ENCODE data around the gene PPP4R3B.
"Not testable (repeated sequence)": the region's sequence is repeated elsewhere in the genome, so short reads cannot be mapped to it uniquely, and the experiment has no call there.

PPP4R3B gene

GRCh38 chr2:55617175-55618024 lies at the start of gene PPP4R3B:
TSS of gene PPP4R3B (minus strand) at chr2:55617622. CDS start at chr2:55617285, 337 bp downstream.
- peak; percentile 98 for DNase-seq

GRCh38 chr2:55653255-55653654 lies 35.8 kb upstream of the PPP4R3B start:
- no peak for DNase-seq

- DNase-seq = no peak
Observed at GRCh38 chr2:55649211-55649610, 31.8 kb upstream of the PPP4R3B start.

GRCh38 chr2:55636831-55637230 lies 19.4 kb upstream of the PPP4R3B start:
- DNase-seq = no peak

GRCh38 chr2:55628931-55629330 lies 11.5 kb upstream of the PPP4R3B start:
- no peak for DNase-seq

GRCh38 chr2:55627915-55628314 lies 10.5 kb upstream of the PPP4R3B start:
- no peak for DNase-seq

GRCh38 chr2:55621802-55622201 lies 4.4 kb upstream of the PPP4R3B start:
- no peak for DNase-seq

- DNase-seq = no peak
Observed at GRCh38 chr2:55620123-55620779, 2.8 kb upstream of the PPP4R3B start.

GRCh38 chr2:55618275-55619055 lies 1.0 kb upstream of the PPP4R3B start:
- DNase-seq = peak; percentile 58

GRCh38 chr2:55618025-55618274 lies 528 bp upstream of the PPP4R3B start:
- no peak for DNase-seq

GRCh38 chr2:55616551-55617174 lies 759 bp downstream of the PPP4R3B start:
- DNase-seq = peak; percentile 83

- DNase-seq = no peak
Observed at GRCh38 chr2:55611997-55612396, 5.4 kb downstream of the PPP4R3B start.

GRCh38 chr2:55610954-55611743 lies 6.3 kb downstream of the PPP4R3B start:
- DNase-seq = no peak

- DNase-seq = no peak
Observed at GRCh38 chr2:55609938-55610578, 7.4 kb downstream of the PPP4R3B start.

GRCh38 chr2:55609193-55609794 lies 8.1 kb downstream of the PPP4R3B start:
- no peak for DNase-seq

GRCh38 chr2:55607717-55608116 lies 9.7 kb downstream of the PPP4R3B start:
- no peak for DNase-seq

- DNase-seq = no peak
Observed at GRCh38 chr2:55604027-55604565, 13.3 kb downstream of the PPP4R3B start.

- DNase-seq = no peak
Observed at GRCh38 chr2:55601849-55602248, 15.6 kb downstream of the PPP4R3B start.

- DNase-seq = no peak
Observed at GRCh38 chr2:55598056-55598795, 19.2 kb downstream of the PPP4R3B start.

GRCh38 chr2:55596795-55597194 lies 20.6 kb downstream of the PPP4R3B start:
- not testable (repeated sequence) for DNase-seq

Measured in kidney glomerular epithelial cell (primary cell).